K562 treated with DMSO at 1 percent for 4 hours (cell line): ENCODE measurements around the gene NDNF. TPM values are rescaled to one million over a fixed set of nuclear protein-coding genes. Genes with fewer than 3 reads are reported as not detected.

ENCODE experiments used
- total RNA-seq: library from RNA; unstranded; fragments of 300-600 nt; gene quantifications from 2 replicates; pipeline ENCODE4 v1.2.3, GENCODE V29; 2022; ENCODE audit not compliant: insufficient read depth

The NDNF gene
- total RNA-seq = not detected in 2 replicates

GRCh38 chr4:121072224-121073003 is at the start of gene NDNF:
NDNF (minus strand) TSS chr4:121072535; CDS start chr4:121045837, 26,698 bp downstream.

Other genes with a start within 250 kb of the NDNF start
- not detected in 2 replicates for gene PRDM5, start 149.8 kb downstream of the NDNF start, total RNA-seq
- gene TNIP3, start 91.8 kb upstream of the NDNF start, total RNA-seq = not detected in 2 replicates